HG02642 (cell line): Measurements from ENCODE around the gene MACROD1.

Experiments
- ATAC-seq: cut with Tn5 transposase; IDR thresholded peaks from one replicate; pipeline ENCODE4 v1.9.1; 2021; ENCODE audit warnings: mild to moderate bottlenecking; ENCODE audit not compliant: unreplicated experiment, poor library complexity

MACROD1 gene

GRCh38 chr11:64165842-64166635 lies at the start of gene MACROD1:
MACROD1 (minus strand) TSS chr11:64166113; CDS start chr11:64165994, 119 bp downstream.
- peak; percentile 88 for ATAC-seq

- ATAC-seq: no peak
These were observed 45.4 kb upstream of the MACROD1 start for GRCh38 chr11:64211181-64211872.

GRCh38 chr11:64210301-64211020 lies 44.5 kb upstream of the MACROD1 start:
- ATAC-seq: no peak

- ATAC-seq: no peak
These were observed 43.6 kb upstream of the MACROD1 start for GRCh38 chr11:64209563-64209843.

- ATAC-seq: no peak
These were observed 43.1 kb upstream of the MACROD1 start for GRCh38 chr11:64208796-64209562.

- ATAC-seq: no peak
These were observed 42.3 kb upstream of the MACROD1 start for GRCh38 chr11:64208086-64208795.

GRCh38 chr11:64207256-64208085 lies 41.6 kb upstream of the MACROD1 start:
- peak; percentile 52 for ATAC-seq

- ATAC-seq: peak; percentile 44
These were observed 40.7 kb upstream of the MACROD1 start, which contains the start of gene FERMT3 for GRCh38 chr11:64206457-64207255. FERMT3 (plus strand) TSS chr11:64206721; CDS start chr11:64207365, 644 bp downstream.

- ATAC-seq: no peak
These were observed 38.6 kb upstream of the MACROD1 start for GRCh38 chr11:64204464-64204989.

- no peak for ATAC-seq
These were observed 38.1 kb upstream of the MACROD1 start for GRCh38 chr11:64204080-64204440.

- ATAC-seq: no peak
These were observed 37.6 kb upstream of the MACROD1 start for GRCh38 chr11:64203421-64204079.

GRCh38 chr11:64202992-64203391 lies 37.1 kb upstream of the MACROD1 start:
- no peak for ATAC-seq

GRCh38 chr11:64201543-64201942 lies 35.6 kb upstream of the MACROD1 start:
- no peak for ATAC-seq

- ATAC-seq: no peak
These were observed 32.6 kb upstream of the MACROD1 start for GRCh38 chr11:64198511-64198910.

- ATAC-seq: no peak
These were observed 30.7 kb upstream of the MACROD1 start for GRCh38 chr11:64196626-64197025.

GRCh38 chr11:64192434-64192833 lies 26.5 kb upstream of the MACROD1 start:
- no peak for ATAC-seq

GRCh38 chr11:64186492-64187165 lies 20.7 kb upstream of the MACROD1 start:
- ATAC-seq: peak; percentile 2
